Activated effector memory CD4-positive, alpha-beta T cell treated with anti-CD3 and anti-CD28 coated beads, Interleukin-2, amount 50 U/mL, for 16 hours (primary cell): Measurements from ENCODE around the gene THSD4.
"Not testable (repeated sequence)": the region's sequence is repeated elsewhere in the genome, so short reads cannot be mapped to it uniquely, and the experiment has no call there.

ENCODE experiments used
- DNase-seq: peaks from one replicate; pipeline ENCODE4 v3.0.0-alpha.2; 2020

THSD4 gene

GRCh38 chr15:71153823-71154524 is 38.7 kb downstream of the THSD4 start:
- no peak for DNase-seq

GRCh38 chr15:71154607-71155200 is 39.4 kb downstream of the THSD4 start:
- DNase-seq, result no peak

GRCh38 chr15:71155534-71155933 is 40.3 kb downstream of the THSD4 start:
- no peak for DNase-seq

- DNase-seq, result no peak
Observed at GRCh38 chr15:71160976-71161375, 45.7 kb downstream of the THSD4 start.

GRCh38 chr15:71162309-71162708 is 47.0 kb downstream of the THSD4 start:
- no peak for DNase-seq

- DNase-seq, result not testable (repeated sequence)
Observed at GRCh38 chr15:71164606-71165005, 49.3 kb downstream of the THSD4 start.

GRCh38 chr15:71167445-71168165 is 52.3 kb downstream of the THSD4 start:
- no peak for DNase-seq

GRCh38 chr15:71168166-71168834 is 53.0 kb downstream of the THSD4 start:
- no peak for DNase-seq

- no peak for DNase-seq
Observed at GRCh38 chr15:71170163-71170562, 54.9 kb downstream of the THSD4 start.

- DNase-seq, result no peak
Observed at GRCh38 chr15:71171195-71171594, 55.9 kb downstream of the THSD4 start.

- DNase-seq, result not testable (repeated sequence)
Observed at GRCh38 chr15:71174360-71174759, 59.1 kb downstream of the THSD4 start.

- DNase-seq, result no peak
Observed at GRCh38 chr15:71180986-71181853, 65.9 kb downstream of the THSD4 start.

- DNase-seq, result no peak
Observed at GRCh38 chr15:71182522-71182921, 67.3 kb downstream of the THSD4 start.

- DNase-seq, result no peak
Observed at GRCh38 chr15:71183063-71183462, 67.8 kb downstream of the THSD4 start.

GRCh38 chr15:71185706-71186105 is 70.4 kb downstream of the THSD4 start:
- DNase-seq, result no peak

GRCh38 chr15:71186267-71186666 is 71.0 kb downstream of the THSD4 start:
- no peak for DNase-seq

- no peak for DNase-seq
Observed at GRCh38 chr15:71187078-71187477, 71.8 kb downstream of the THSD4 start.

GRCh38 chr15:71187526-71187925 is 72.3 kb downstream of the THSD4 start:
- no peak for DNase-seq

- DNase-seq, result no peak
Observed at GRCh38 chr15:71189718-71190117, 74.4 kb downstream of the THSD4 start.

GRCh38 chr15:71191296-71191695 is 76.0 kb downstream of the THSD4 start:
- no peak for DNase-seq

GRCh38 chr15:71192816-71193215 is 77.5 kb downstream of the THSD4 start:
- DNase-seq, result no peak

- no peak for DNase-seq
Observed at GRCh38 chr15:71194286-71194685, 79.0 kb downstream of the THSD4 start.

GRCh38 chr15:71195242-71195641 is 80.0 kb downstream of the THSD4 start:
- no peak for DNase-seq
